Suprapubic skin (tissue), 3 donors: ENCODE measurements around the gene LRRC55.

ENCODE experiments used
- POLR2A ChIP-seq, 2 donors: fragments of 450-650 bp; IDR thresholded peaks; one replicate each; pipeline ENCODE4 v1.6.1; 2017; ENCODE audit warnings: antibody characterized with exemption in 2 of 2, mild to moderate bottlenecking in 2 of 2, moderate library complexity in 2 of 2
- TF ChIP-seq, protein P1 (sequence below), 2 donors: fragments of 200-600 bp in 1 of 2; fragments of 450-650 bp in 1 of 2; sonication (generic) in 1 of 2; IDR thresholded peaks; one replicate each; pipeline ENCODE4 v1.5.1; 2016 to 2019; ENCODE audit warnings: antibody characterized with exemption in 2 of 2, mild to moderate bottlenecking in 1 of 2, moderate library complexity in 1 of 2

DNA sequence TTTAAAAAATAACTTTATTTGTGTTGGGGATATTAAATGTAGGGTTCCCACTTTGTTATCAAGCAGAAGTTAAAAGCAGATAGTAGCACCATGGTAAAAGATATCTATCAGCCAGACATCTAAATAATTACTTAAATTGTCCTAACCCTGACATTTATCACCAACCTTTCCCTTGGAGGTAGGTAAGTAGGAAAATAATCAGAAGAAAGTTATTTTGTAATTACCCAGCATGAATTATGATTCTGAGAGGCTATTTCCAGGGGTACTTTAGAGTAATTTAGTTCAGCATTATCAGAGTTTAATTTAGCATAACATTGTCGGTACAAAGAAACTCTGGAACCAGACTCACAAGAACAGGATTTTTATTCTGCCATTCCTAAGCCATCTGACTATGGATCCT, 23.2 kb upstream of the LRRC55 start:
- no peak for TF ChIP-seq POLR2A (IDR thresholded peaks at IDR 0.05)
- TF ChIP-seq, protein P1, sequence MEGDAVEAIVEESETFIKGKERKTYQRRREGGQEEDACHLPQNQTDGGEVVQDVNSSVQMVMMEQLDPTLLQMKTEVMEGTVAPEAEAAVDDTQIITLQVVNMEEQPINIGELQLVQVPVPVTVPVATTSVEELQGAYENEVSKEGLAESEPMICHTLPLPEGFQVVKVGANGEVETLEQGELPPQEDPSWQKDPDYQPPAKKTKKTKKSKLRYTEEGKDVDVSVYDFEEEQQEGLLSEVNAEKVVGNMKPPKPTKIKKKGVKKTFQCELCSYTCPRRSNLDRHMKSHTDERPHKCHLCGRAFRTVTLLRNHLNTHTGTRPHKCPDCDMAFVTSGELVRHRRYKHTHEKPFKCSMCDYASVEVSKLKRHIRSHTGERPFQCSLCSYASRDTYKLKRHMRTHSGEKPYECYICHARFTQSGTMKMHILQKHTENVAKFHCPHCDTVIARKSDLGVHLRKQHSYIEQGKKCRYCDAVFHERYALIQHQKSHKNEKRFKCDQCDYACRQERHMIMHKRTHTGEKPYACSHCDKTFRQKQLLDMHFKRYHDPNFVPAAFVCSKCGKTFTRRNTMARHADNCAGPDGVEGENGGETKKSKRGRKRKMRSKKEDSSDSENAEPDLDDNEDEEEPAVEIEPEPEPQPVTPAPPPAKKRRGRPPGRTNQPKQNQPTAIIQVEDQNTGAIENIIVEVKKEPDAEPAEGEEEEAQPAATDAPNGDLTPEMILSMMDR (IDR thresholded peaks at IDR 0.05) = no peak
